Progenitor cell of endocrine pancreas (in vitro differentiated cells): ENCODE data around the gene PDHB. TPM values are rescaled to one million over a fixed set of nuclear protein-coding genes. Genes with fewer than 3 reads are reported as not detected.

Source experiments
- DNase-seq: peaks from one replicate; pipeline ENCODE4 v3.0.0; 2021; ENCODE audit warnings: low spot score; ENCODE audit not compliant: unreplicated experiment
- H3K27ac Mint-ChIP-seq: 2 replicates; pipeline ENCODE4 v1.8.0; 2021; ENCODE audit warnings: mild to moderate bottlenecking, moderate library complexity, mixed read lengths
- H3K27me3 Mint-ChIP-seq: 2 replicates; pipeline ENCODE4 v1.8.0; 2021; ENCODE audit warnings: mixed read lengths
- H3K36me3 Mint-ChIP-seq: 2 replicates; pipeline ENCODE4 v1.8.0; 2022; ENCODE audit warnings: mixed read lengths; ENCODE audit not compliant: insufficient read depth
- H3K4me1 Mint-ChIP-seq: 2 replicates; pipeline ENCODE4 v1.8.0; 2021; ENCODE audit warnings: low read depth, mixed read lengths
- H3K4me3 Mint-ChIP-seq: 2 replicates; pipeline ENCODE4 v1.8.0; 2021; ENCODE audit warnings: low read depth, mild to moderate bottlenecking, moderate library complexity, mixed read lengths
- H3K9me3 Mint-ChIP-seq: 2 replicates; pipeline ENCODE4 v1.8.0; 2021; ENCODE audit warnings: low read depth, mixed read lengths
- CTCF ChIP-seq: fragments of 200-600 bp; sonication (generic); IDR thresholded peaks from one replicate; pipeline ENCODE4 v1.5.0; 2021; ENCODE audit warnings: antibody characterized with exemption, mild to moderate bottlenecking; ENCODE audit not compliant: unreplicated experiment
- total RNA-seq: library from RNA; stranded (reverse); gene quantifications from 2 replicates; pipeline ENCODE4 v1.2.1, GENCODE V29; 2021

PDHB gene
- total RNA-seq, 1 donor from 2014 or later = 76.4 TPM

GRCh38 chr3:58411851-58412830 lies 21.5 kb downstream of the PDHB start:
- Mint-ChIP-seq H3K4me1 (peaks cover 25% of the 10 kb centered on the region), H3K4me3 (no peak overlapping the region), H3K36me3 (peaks cover 10% of the 10 kb centered on the region), H3K27me3 (no peaks in the 10 kb centered on the region), H3K27ac (no peak overlapping the region), H3K9me3 (peaks cover 4% of the 10 kb centered on the region)
- no peak for TF ChIP-seq CTCF
- no peak for DNase-seq

GRCh38 chr3:58411036-58411435 lies 22.6 kb downstream of the PDHB start:
- TF ChIP-seq CTCF = no peak
- DNase-seq = no peak
- Mint-ChIP-seq H3K4me1 (peaks cover 18% of the 10 kb centered on the region), H3K9me3 (peaks cover 4% of the 10 kb centered on the region), H3K36me3 (peaks cover 11% of the 10 kb centered on the region), H3K4me3 (no peak overlapping the region), H3K27ac (no peak overlapping the region), H3K27me3 (no peaks in the 10 kb centered on the region)

- Mint-ChIP-seq H3K4me1 (peaks cover 10% of the 10 kb centered on the region), H3K27ac (no peak overlapping the region)
Measured at GRCh38 chr3:58409663-58410062, 24.0 kb downstream of the PDHB start.

GRCh38 chr3:58408906-58409305 lies 24.7 kb downstream of the PDHB start:
- TF ChIP-seq CTCF = no peak
- Mint-ChIP-seq H3K4me3 (no peak overlapping the region), H3K27me3 (no peaks in the 10 kb centered on the region), H3K36me3 (peaks cover 11% of the 10 kb centered on the region), H3K27ac (peak overlapping the region; percentile 6), H3K4me1 (peaks cover 6% of the 10 kb centered on the region), H3K9me3 (peaks cover 4% of the 10 kb centered on the region)
- no peak for DNase-seq

More at GRCh38 chr3:58409663-58410062, 24.0 kb downstream of the PDHB start:
- no peak for DNase-seq
- H3K27me3 Mint-ChIP-seq = no peaks in the 10 kb centered on the region
- peaks cover 11% of the 10 kb centered on the region for H3K36me3 Mint-ChIP-seq
- TF ChIP-seq CTCF = no peak
- H3K9me3 Mint-ChIP-seq = peaks cover 4% of the 10 kb centered on the region
- H3K4me3 Mint-ChIP-seq = no peak overlapping the region

- H3K27me3 Mint-ChIP-seq = no peaks in the 10 kb centered on the region
Measured at GRCh38 chr3:58404396-58404795, 29.2 kb downstream of the PDHB start.

More at GRCh38 chr3:58404396-58404795, 29.2 kb downstream of the PDHB start:
- no peak overlapping the region for H3K27ac Mint-ChIP-seq
- peaks cover 11% of the 10 kb centered on the region for H3K36me3 Mint-ChIP-seq
- no peak overlapping the region for H3K4me3 Mint-ChIP-seq
- peaks cover 6% of the 10 kb centered on the region for H3K4me1 Mint-ChIP-seq
- H3K9me3 Mint-ChIP-seq = peaks cover 4% of the 10 kb centered on the region
- DNase-seq = no peak
- TF ChIP-seq CTCF = no peak
